OCI-LY1 (cell line): ENCODE data around the gene CYP4F12.

Source experiments
- H2AFZ ChIP-seq: fragments of 200-600 bp; sonication (generic), shearing (Covaris generic); 2 replicates; pipeline ENCODE4 v1.6.0; 2014; ENCODE audit warnings: antibody characterized with exemption, mild to moderate bottlenecking, low read length
- H3F3A ChIP-seq: fragments of 200-600 bp; sonication (generic), shearing (Covaris generic); 2 replicates; pipeline ENCODE4 v1.6.0; 2014; ENCODE audit warnings: mild to moderate bottlenecking, antibody characterized with exemption, low read length, moderate library complexity; ENCODE audit not compliant: insufficient read depth
- H3K27ac ChIP-seq: fragments of 200-600 bp; sonication (generic); 2 replicates; pipeline ENCODE4 v1.5.1; 2014; ENCODE audit warnings: low read length, mixed run types, mild to moderate bottlenecking, low read depth; ENCODE audit not compliant: poor library complexity, severe bottlenecking
- H3K27me3 ChIP-seq: fragments of 200-600 bp; sonication (generic); 2 replicates; pipeline ENCODE4 v1.6.0; 2014; ENCODE audit warnings: antibody characterized with exemption, mild to moderate bottlenecking, low read length, moderate library complexity; ENCODE audit not compliant: insufficient read depth
- H3K36me3 ChIP-seq: fragments of 200-600 bp; sonication (generic); 2 replicates; pipeline ENCODE4 v1.6.1; 2014; ENCODE audit warnings: mild to moderate bottlenecking, antibody characterized with exemption, low read length, moderate library complexity, mixed read lengths; ENCODE audit not compliant: insufficient read depth
- H3K4me1 ChIP-seq: fragments of 200-600 bp; sonication (generic); 2 replicates; pipeline ENCODE4 v1.5.1; 2014; ENCODE audit warnings: mild to moderate bottlenecking, low read length, moderate library complexity; ENCODE audit not compliant: insufficient read depth, severe bottlenecking
- H3K4me2 ChIP-seq: fragments of 200-600 bp; sonication (generic), shearing (Covaris generic); 2 replicates; pipeline ENCODE4 v1.6.1; 2014; ENCODE audit warnings: low read length
- H3K4me3 ChIP-seq: fragments of 200-600 bp; sonication (generic); 2 replicates; pipeline ENCODE4 v1.5.1; 2014; ENCODE audit warnings: low read length, low read depth, mild to moderate bottlenecking, mixed read lengths; ENCODE audit not compliant: poor library complexity, severe bottlenecking
- H3K79me2 ChIP-seq: fragments of 200-600 bp; shearing (Covaris generic); 2 replicates; pipeline ENCODE4 v1.6.1; 2016; ENCODE audit warnings: mixed run types, low read length, mixed read lengths; ENCODE audit not compliant: insufficient read depth
- H3K9ac ChIP-seq: fragments of 200-600 bp; sonication (generic), shearing (Covaris generic); 2 replicates; pipeline ENCODE4 v1.6.1; 2014; ENCODE audit warnings: mild to moderate bottlenecking, low read length, mixed read lengths
- H3K9me2 ChIP-seq: fragments of 200-600 bp; sonication (generic), shearing (Covaris generic); 2 replicates; pipeline ENCODE4 v1.6.1; 2014; ENCODE audit warnings: low read depth, mild to moderate bottlenecking, low read length, mixed read lengths
- H3K9me3 ChIP-seq: fragments of 200-600 bp; shearing (Covaris generic); 2 replicates; pipeline ENCODE4 v1.6.1; 2014; ENCODE audit warnings: low read length, mixed read lengths
- H4K20me1 ChIP-seq: fragments of 200-600 bp; sonication (generic), shearing (Covaris generic); 2 replicates; pipeline ENCODE4 v1.6.0; 2016; ENCODE audit warnings: mild to moderate bottlenecking, low read length; ENCODE audit not compliant: insufficient read depth
- CTCF ChIP-seq: fragments of 200-600 bp; sonication (generic), shearing (Covaris generic); IDR thresholded peaks from 2 replicates; pipeline ENCODE4 v1.5.1; 2017; ENCODE audit warnings: mild to moderate bottlenecking, antibody characterized with exemption, low read length, moderate library complexity, mixed read lengths
- EZH2 ChIP-seq: fragments of 200-600 bp; sonication (generic), shearing (Covaris generic); IDR thresholded peaks from 2 replicates; pipeline ENCODE4 v1.8.0; 2017; ENCODE audit warnings: borderline replicate concordance, mixed run types, mild to moderate bottlenecking, antibody characterized with exemption, low read length, moderate library complexity, mixed read lengths

CYP4F12 gene

GRCh38 chr19:15730538-15730937 is 57.7 kb downstream of the CYP4F12 start:
- no peak overlapping the region for H3K4me2 ChIP-seq
- no peaks in the 10 kb centered on the region for H3K4me1 ChIP-seq
- H2AFZ ChIP-seq: no peak overlapping the region
- no peaks in the 10 kb centered on the region for H3K36me3 ChIP-seq
- no peak overlapping the region for H3K4me3 ChIP-seq
- H3K9ac ChIP-seq: no peak overlapping the region
- H3K27ac ChIP-seq: no peak overlapping the region
- no peaks in the 10 kb centered on the region for H4K20me1 ChIP-seq
- H3K79me2 ChIP-seq: no peaks in the 10 kb centered on the region
- H3K9me2 ChIP-seq: no peaks in the 10 kb centered on the region
- no peaks in the 10 kb centered on the region for H3K9me3 ChIP-seq
- TF ChIP-seq CTCF (no peak), EZH2 (no peak)
- 0 out of 2 replicates have a peak, but pooled peaks cover 4% of the 10 kb centered on the region for H3K27me3 ChIP-seq
- no peaks in the 10 kb centered on the region for H3F3A ChIP-seq

- Histone ChIP-seq H2AFZ (no peak overlapping the region), H3K36me3 (no peaks in the 10 kb centered on the region), H3K4me2 (no peak overlapping the region), H3K27me3 (no peaks in the 10 kb centered on the region), H3K79me2 (no peaks in the 10 kb centered on the region), H4K20me1 (no peaks in the 10 kb centered on the region), H3K4me3 (no peak overlapping the region), H3F3A (no peaks in the 10 kb centered on the region), H3K9me3 (no peaks in the 10 kb centered on the region), H3K9ac (no peak overlapping the region), H3K4me1 (no peaks in the 10 kb centered on the region), H3K9me2 (no peaks in the 10 kb centered on the region), H3K27ac (no peak overlapping the region)
- TF ChIP-seq CTCF (no peak), EZH2 (no peak)
Observed at GRCh38 chr19:15732388-15732787, 59.5 kb downstream of the CYP4F12 start.

DNA sequence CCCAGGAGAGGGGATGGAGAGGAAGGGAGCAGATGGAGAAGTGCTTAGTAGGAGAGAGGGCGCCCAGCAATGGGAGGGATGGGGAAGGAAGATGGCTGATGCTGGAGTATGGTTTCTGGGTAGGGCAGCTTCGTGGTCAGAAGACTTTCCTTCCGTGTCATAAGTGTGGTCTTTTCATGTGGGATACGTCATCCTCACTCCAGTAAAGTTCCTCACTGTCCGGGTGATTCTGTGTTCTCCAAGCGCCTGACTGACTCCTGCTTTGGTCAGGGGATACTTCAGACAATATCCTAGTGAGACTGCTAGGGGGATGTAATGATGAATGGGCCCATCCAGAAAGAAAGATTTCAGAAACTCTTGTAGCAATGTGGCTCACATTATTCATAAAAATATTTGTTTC is 61.0 kb downstream of the CYP4F12 start:
- Histone ChIP-seq H3K4me2 (no peak overlapping the region), H3K9me3 (no peaks in the 10 kb centered on the region), H3K36me3 (no peaks in the 10 kb centered on the region), H3K79me2 (no peaks in the 10 kb centered on the region), H3K27ac (no peak overlapping the region), H4K20me1 (no peaks in the 10 kb centered on the region), H3K4me3 (no peak overlapping the region), H3K27me3 (no peaks in the 10 kb centered on the region), H2AFZ (no peak overlapping the region), H3K9me2 (no peaks in the 10 kb centered on the region), H3K9ac (no peak overlapping the region), H3K4me1 (no peaks in the 10 kb centered on the region), H3F3A (no peaks in the 10 kb centered on the region)
- TF ChIP-seq CTCF: no peak
- TF ChIP-seq EZH2: no peak
